ENCODE results near the gene SYNJ2. TPM values are rescaled to one million over a fixed set of nuclear protein-coding genes. Genes with fewer than 3 reads are reported as not detected.
A peak's percentile ranks its signal among the peaks of the same experiment; 100 is the strongest.
"Not testable (repeated sequence)": the region's sequence is repeated elsewhere in the genome, so short reads cannot be mapped to it uniquely, and the experiment has no call there.

SYNJ2 gene, protein sequence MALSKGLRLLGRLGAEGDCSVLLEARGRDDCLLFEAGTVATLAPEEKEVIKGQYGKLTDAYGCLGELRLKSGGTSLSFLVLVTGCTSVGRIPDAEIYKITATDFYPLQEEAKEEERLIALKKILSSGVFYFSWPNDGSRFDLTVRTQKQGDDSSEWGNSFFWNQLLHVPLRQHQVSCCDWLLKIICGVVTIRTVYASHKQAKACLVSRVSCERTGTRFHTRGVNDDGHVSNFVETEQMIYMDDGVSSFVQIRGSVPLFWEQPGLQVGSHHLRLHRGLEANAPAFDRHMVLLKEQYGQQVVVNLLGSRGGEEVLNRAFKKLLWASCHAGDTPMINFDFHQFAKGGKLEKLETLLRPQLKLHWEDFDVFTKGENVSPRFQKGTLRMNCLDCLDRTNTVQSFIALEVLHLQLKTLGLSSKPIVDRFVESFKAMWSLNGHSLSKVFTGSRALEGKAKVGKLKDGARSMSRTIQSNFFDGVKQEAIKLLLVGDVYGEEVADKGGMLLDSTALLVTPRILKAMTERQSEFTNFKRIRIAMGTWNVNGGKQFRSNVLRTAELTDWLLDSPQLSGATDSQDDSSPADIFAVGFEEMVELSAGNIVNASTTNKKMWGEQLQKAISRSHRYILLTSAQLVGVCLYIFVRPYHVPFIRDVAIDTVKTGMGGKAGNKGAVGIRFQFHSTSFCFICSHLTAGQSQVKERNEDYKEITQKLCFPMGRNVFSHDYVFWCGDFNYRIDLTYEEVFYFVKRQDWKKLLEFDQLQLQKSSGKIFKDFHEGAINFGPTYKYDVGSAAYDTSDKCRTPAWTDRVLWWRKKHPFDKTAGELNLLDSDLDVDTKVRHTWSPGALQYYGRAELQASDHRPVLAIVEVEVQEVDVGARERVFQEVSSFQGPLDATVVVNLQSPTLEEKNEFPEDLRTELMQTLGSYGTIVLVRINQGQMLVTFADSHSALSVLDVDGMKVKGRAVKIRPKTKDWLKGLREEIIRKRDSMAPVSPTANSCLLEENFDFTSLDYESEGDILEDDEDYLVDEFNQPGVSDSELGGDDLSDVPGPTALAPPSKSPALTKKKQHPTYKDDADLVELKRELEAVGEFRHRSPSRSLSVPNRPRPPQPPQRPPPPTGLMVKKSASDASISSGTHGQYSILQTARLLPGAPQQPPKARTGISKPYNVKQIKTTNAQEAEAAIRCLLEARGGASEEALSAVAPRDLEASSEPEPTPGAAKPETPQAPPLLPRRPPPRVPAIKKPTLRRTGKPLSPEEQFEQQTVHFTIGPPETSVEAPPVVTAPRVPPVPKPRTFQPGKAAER (N-terminal part only)
- total RNA-seq, result 12.3 TPM
- long read RNA-seq, full-length matches to known transcripts, result 1 of 10 reads
- long read RNA-seq, partial matches to known transcripts, result 6 of 10 reads
- long read RNA-seq, other reads (novel, unspliced or antisense), result 3 of 10 reads

DNA sequence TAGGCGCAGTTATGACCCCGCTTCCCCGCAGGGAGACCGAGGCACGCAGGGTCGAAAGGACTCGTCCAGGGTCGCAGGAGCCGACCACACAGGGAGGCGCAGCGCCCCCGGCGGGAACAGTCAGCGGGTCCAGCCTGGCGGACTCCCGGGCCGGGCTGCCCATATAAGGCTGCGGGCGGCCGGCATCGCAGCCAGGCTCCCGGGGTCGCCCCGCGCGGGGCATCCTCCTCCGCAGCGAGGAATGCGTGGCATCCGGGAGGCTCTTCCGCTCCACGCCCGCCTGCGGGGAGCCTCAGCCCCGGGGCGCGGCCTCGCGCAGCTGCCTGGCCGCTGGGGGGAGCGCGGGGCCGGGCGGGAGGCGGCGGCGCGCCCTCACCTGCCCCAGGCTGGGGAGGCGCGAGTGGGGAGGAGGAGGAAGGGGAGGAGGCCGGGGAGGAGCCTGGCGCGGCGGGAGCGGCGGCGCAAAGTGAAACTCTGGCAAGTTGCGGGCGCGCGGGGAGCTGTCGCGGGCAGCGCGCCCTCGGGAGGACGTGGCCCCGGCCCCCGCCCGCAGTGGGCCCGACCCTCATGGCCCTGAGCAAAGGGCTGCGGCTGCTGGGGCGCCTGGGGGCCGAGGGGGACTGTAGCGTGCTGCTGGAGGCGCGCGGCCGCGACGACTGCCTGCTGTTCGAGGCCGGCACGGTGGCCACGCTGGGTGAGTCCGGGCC is at the start of gene SYNJ2:
SYNJ2 (plus strand) TSS at position 469 of the 707 bp plus-strand sequence; CDS start at position 568, 99 bp downstream.
- no peaks in the 10 kb centered on the region for H3K27me3 ChIP-seq (ENCODE audit: low read depth)
- intact Hi-C loops (cut with micrococcal nuclease), result no loop called here
- peak; percentile 78 for DNase-seq
- peak within 1 kb of the TSS; percentile 92 for H3K4me3 ChIP-seq
- no peaks in the 10 kb centered on the region for H3K9me3 ChIP-seq (replicated peaks)
- TF ChIP-seq, protein P1, sequence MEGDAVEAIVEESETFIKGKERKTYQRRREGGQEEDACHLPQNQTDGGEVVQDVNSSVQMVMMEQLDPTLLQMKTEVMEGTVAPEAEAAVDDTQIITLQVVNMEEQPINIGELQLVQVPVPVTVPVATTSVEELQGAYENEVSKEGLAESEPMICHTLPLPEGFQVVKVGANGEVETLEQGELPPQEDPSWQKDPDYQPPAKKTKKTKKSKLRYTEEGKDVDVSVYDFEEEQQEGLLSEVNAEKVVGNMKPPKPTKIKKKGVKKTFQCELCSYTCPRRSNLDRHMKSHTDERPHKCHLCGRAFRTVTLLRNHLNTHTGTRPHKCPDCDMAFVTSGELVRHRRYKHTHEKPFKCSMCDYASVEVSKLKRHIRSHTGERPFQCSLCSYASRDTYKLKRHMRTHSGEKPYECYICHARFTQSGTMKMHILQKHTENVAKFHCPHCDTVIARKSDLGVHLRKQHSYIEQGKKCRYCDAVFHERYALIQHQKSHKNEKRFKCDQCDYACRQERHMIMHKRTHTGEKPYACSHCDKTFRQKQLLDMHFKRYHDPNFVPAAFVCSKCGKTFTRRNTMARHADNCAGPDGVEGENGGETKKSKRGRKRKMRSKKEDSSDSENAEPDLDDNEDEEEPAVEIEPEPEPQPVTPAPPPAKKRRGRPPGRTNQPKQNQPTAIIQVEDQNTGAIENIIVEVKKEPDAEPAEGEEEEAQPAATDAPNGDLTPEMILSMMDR (IDR thresholded peaks at IDR 0.05; ENCODE audit: borderline replicate concordance), result peak; percentile 68
- H3K27ac ChIP-seq (replicated peaks), result peak within 1 kb of the TSS; percentile 78
- H3K36me3 ChIP-seq, result no peaks in the 10 kb centered on the region
- H3K4me1 ChIP-seq, result peaks cover 33% of the 10 kb centered on the region

DNA sequence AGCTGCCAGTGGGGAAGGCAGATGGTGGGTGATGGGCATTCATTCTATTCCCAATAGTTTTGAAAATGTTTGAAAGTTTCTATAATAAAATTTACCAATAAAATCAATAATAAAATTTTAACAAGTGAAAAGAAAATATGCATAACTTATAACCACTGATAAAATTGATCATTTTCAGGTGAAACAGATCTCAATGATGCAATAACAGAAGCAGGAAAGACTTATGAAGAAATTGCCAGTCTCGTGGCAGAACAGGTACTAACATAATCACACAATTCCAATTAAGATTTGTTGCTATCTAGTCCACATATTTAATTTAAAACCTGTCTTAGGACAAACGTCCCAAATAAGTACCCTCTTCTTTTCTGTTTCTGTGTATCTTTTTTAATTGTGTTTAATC is 45.9 kb upstream of the SYNJ2 start:
- no peaks in the 10 kb centered on the region for H3K4me1 ChIP-seq
- H3K27ac ChIP-seq (replicated peaks), result no peak overlapping the region
- intact Hi-C loops (cut with micrococcal nuclease), result no loop called here
- TF ChIP-seq, protein P1 (IDR thresholded peaks at IDR 0.05; ENCODE audit: borderline replicate concordance), result no peak
- H3K27me3 ChIP-seq (ENCODE audit: low read depth), result no peaks in the 10 kb centered on the region
- no peak overlapping the region for H3K4me3 ChIP-seq
- H3K9me3 ChIP-seq (replicated peaks), result no peaks in the 10 kb centered on the region
- peaks cover 98% of the 10 kb centered on the region for H3K36me3 ChIP-seq
- no peak for DNase-seq

DNA sequence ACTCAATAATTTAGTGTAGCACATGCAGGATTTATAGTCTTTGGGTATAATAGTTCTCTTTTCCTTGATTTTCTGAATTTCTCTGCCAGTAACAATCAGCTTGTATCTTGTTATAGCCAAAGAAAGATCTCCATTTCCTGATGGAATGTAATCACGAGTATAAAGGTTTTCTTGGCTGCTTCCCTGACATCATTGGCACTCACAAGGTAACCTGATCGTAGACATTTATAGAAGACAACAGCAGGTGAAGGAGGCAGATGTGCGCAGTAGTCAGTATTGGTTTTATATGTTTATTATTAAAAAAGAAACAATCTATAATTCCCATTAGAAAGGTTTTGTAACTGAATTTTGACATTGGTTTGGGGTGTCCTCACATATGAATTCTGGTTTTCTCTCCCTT is 44.3 kb upstream of the SYNJ2 start:
- TF ChIP-seq, protein P1 (IDR thresholded peaks at IDR 0.05; ENCODE audit: borderline replicate concordance), result no peak
- Histone ChIP-seq H3K4me3 (no peak overlapping the region), H3K27me3 (ENCODE audit: low read depth) (no peaks in the 10 kb centered on the region), H3K9me3 (replicated peaks) (no peaks in the 10 kb centered on the region), H3K27ac (replicated peaks) (no peak overlapping the region), H3K36me3 (peaks cover 98% of the 10 kb centered on the region), H3K4me1 (no peaks in the 10 kb centered on the region)
- intact Hi-C loops (cut with micrococcal nuclease), result no loop called here
- no peak for DNase-seq

DNA sequence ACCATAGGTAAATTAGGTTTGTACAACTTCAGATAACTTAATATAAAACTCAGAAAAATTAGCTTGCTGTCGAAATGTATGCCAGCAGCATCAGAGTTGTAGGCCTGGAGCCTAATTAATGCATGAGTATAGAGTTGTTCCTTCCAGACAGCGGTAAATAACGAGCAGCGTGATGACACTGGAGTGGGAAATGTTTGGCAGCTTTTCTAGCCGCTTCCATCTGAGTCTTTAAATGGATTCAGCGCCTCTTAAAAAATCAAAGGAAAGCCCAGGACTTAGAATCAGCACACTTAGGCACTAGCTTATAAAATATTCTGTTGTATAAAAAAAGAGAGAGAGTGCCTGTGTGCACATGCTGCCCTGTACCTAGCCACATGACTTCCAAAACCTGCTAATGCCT is 43.7 kb upstream of the SYNJ2 start:
- TF ChIP-seq, protein P1 (IDR thresholded peaks at IDR 0.05; ENCODE audit: borderline replicate concordance), result no peak
- intact Hi-C loops (cut with micrococcal nuclease), result no loop called here
- Histone ChIP-seq H3K4me3 (no peak overlapping the region), H3K4me1 (no peaks in the 10 kb centered on the region), H3K9me3 (replicated peaks) (no peaks in the 10 kb centered on the region), H3K27ac (replicated peaks) (no peak overlapping the region), H3K36me3 (peaks cover 98% of the 10 kb centered on the region), H3K27me3 (ENCODE audit: low read depth) (no peaks in the 10 kb centered on the region)
- DNase-seq, result no peak

DNA sequence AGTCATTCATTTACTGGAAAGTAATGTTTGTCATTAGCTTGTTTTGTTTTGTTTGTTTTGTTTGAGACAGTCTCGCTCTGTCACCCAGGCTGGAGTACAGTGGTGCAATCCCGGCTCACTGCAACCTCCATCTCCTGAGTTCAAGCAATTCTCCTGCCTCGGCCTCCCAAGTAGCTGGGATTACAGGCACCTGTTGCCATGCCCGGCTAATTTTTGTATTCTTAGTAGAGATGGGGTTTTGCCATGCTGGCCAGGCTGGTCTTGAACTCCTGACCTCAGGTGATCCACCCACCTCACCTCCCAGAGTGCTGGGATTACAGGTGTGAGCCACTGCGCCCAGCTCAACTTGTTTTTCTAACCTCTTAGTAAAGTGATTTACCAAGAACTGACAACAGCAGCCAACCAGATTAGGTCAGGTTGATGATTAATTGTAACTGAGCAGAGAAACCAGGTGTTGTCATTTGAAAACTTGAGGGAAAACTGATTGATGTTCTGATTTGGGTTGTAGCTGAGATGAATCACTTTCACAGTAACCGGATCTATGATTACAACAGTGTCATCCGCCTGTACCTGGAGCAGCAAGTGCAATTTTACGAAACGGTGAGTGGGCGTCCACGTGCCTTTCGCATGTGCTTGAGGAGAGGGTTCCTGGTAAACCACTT is 41.2 kb upstream of the SYNJ2 start:
- H3K27me3 ChIP-seq (ENCODE audit: low read depth); H3K9me3 ChIP-seq (replicated peaks); H3K4me1 ChIP-seq; H3K4me3 ChIP-seq; intact Hi-C loops (cut with micrococcal nuclease); H3K27ac ChIP-seq (replicated peaks); DNase-seq: not testable (repeated sequence)
- peaks cover 98% of the 10 kb centered on the region for H3K36me3 ChIP-seq

Measured in left ventricle myocardium inferior (tissue), 1 donor.